H1 (cell line): Measurements from ENCODE around the gene BPHL. TPM values are rescaled to one million over a fixed set of nuclear protein-coding genes. Genes with fewer than 3 reads are reported as not detected.

Source experiments
- CTCF ChIA-PET: fragments of 300-600 bp; sonication (Branson Sonifier 250); formaldehyde crosslinking; loops from one replicate; lab custom pipeline; 2021; ENCODE audit not compliant: partially characterized antibody; lab: Charles Lee
- POLR2A ChIA-PET: fragments of 300-600 bp; sonication (Branson Sonifier 250); formaldehyde crosslinking; loops from one replicate; lab custom pipeline; 2021; ENCODE audit warnings: inconsistent platforms; ENCODE audit not compliant: partially characterized antibody; lab: Charles Lee
- DNase-seq, 2 experiments: peaks; one replicate each; pipeline versions ENCODE4 v3.0.0 to v3.0.0-alpha.2; 2010 to 2022; ENCODE audit warnings: low spot score in 2 of 2, low read depth in 1 of 2, mixed read lengths in 1 of 2
- FAIRE-seq: peaks from 2 replicates; lab custom pipeline; 2011; peaks lifted over from hg19 to GRCh38; lab: Jason Lieb, UNC
- H2AFZ ChIP-seq: 2 replicates; pipeline ENCODE4 v1.8.1; 2012; ENCODE audit warnings: low read length, inconsistent platforms
- H2AK5ac ChIP-seq: 2 replicates; pipeline ENCODE4 v1.6.1; 2013; ENCODE audit warnings: low read depth, low read length
- H2BK120ac ChIP-seq: replicated peaks from 2 replicates; pipeline ENCODE3; 2013; ENCODE audit warnings: low read depth, low read length, inconsistent platforms
- H2BK12ac ChIP-seq: 2 replicates; pipeline ENCODE4 v1.6.1; 2013; ENCODE audit warnings: low read depth, low read length
- H2BK15ac ChIP-seq: 2 replicates; pipeline ENCODE4 v1.6.1; 2013; ENCODE audit warnings: low read length
- H2BK20ac ChIP-seq: 2 replicates; pipeline ENCODE4 v1.6.1; 2013; ENCODE audit warnings: low read length
- H2BK5ac ChIP-seq: 2 replicates; pipeline ENCODE4 v1.6.1; 2013; ENCODE audit warnings: low read depth, low read length
- H3K14ac ChIP-seq: 2 replicates; pipeline ENCODE4 v1.6.1; 2013; ENCODE audit warnings: inconsistent platforms; ENCODE audit not compliant: insufficient read length
- H3K18ac ChIP-seq: 2 replicates; pipeline ENCODE4 v1.6.1; 2013; ENCODE audit warnings: low read length; ENCODE audit errors: extremely low read depth
- H3K23ac ChIP-seq: 2 replicates; pipeline ENCODE4 v1.6.1; 2013; ENCODE audit warnings: inconsistent platforms; ENCODE audit not compliant: insufficient read length
- H3K23me2 ChIP-seq: 2 replicates; pipeline ENCODE4 v1.6.1; 2013; ENCODE audit warnings: low read depth, low read length
- H3K27ac ChIP-seq: 2 replicates; pipeline ENCODE4 v1.6.1; 2011; ENCODE audit warnings: low read depth, low read length, inconsistent platforms
- H3K27me3 ChIP-seq, 4 experiments: replicated peaks in 1 of 4; 1 replicate in 1 of 4; 2 replicates in 3 of 4; pipeline versions ENCODE4 v1.6.1 to v1.8.1; 2011 to 2013; ENCODE audit warnings: low read length in 3 of 4, mild to moderate bottlenecking in 3 of 4, inconsistent platforms in 2 of 4, mixed read lengths in 2 of 4, moderate library complexity in 1 of 4; ENCODE audit not compliant: control insufficient read depth in 3 of 4, insufficient read depth in 3 of 4; ENCODE audit errors: extremely low read depth in 1 of 4
- H3K36me3 ChIP-seq, 4 experiments: 2 replicates each; pipeline versions ENCODE4 v1.6.1 to v1.8.1; 2011 to 2013; ENCODE audit warnings: mild to moderate bottlenecking in 4 of 4, low read length in 3 of 4, moderate library complexity in 2 of 4, control low read depth in 1 of 4, inconsistent platforms in 1 of 4; ENCODE audit not compliant: insufficient read depth in 4 of 4, control insufficient read depth in 2 of 4
- H3K4ac ChIP-seq: replicated peaks from 2 replicates; pipeline ENCODE3; 2013; ENCODE audit warnings: low read length, low read depth, mixed read lengths, inconsistent platforms; ENCODE audit not compliant: insufficient read length
- H3K4me1 ChIP-seq, 4 experiments: replicated peaks in 1 of 4; 1 replicate in 1 of 4; 2 replicates in 3 of 4; pipeline versions ENCODE4 v1.6.1 to v1.8.1; 2011 to 2013; ENCODE audit warnings: low read length in 3 of 4, inconsistent platforms in 2 of 4, mixed read lengths in 1 of 4; ENCODE audit not compliant: insufficient read depth in 4 of 4, control insufficient read depth in 3 of 4
- H3K4me2 ChIP-seq, 2 experiments: 2 replicates each; pipeline versions ENCODE4 v1.6.1 to v1.8.1; 2011 to 2013; ENCODE audit warnings: low read depth in 2 of 2, low read length in 2 of 2, control low read depth in 1 of 2, inconsistent platforms in 1 of 2, mild to moderate bottlenecking in 1 of 2; ENCODE audit not compliant: insufficient read depth in 1 of 2
- H3K4me3 ChIP-seq, 4 experiments: fragments of 200-600, 300-600 bp in 1 of 4; sonication (generic), shearing (Covaris generic), sonication (Bioruptor Twin) in 1 of 4; 2 replicates each; pipeline versions ENCODE4 v1.5.1 to v1.8.1; 2011 to 2016; ENCODE audit warnings: low read length in 4 of 4, low read depth in 3 of 4, control low read depth in 2 of 4, inconsistent platforms in 2 of 4, mild to moderate bottlenecking in 2 of 4, mixed read lengths in 1 of 4, moderate library complexity in 1 of 4; ENCODE audit not compliant: insufficient read depth in 2 of 4; ENCODE audit errors: extremely low read depth in 1 of 4
- H3K56ac ChIP-seq: replicated peaks from 2 replicates; pipeline ENCODE3; 2013; ENCODE audit warnings: low read depth, mild to moderate bottlenecking, mixed read lengths, low read length, inconsistent platforms; ENCODE audit not compliant: insufficient read length
- H3K79me1 ChIP-seq: 2 replicates; pipeline ENCODE4 v1.6.1; 2013; ENCODE audit warnings: low read depth, low read length, control low read depth
- H3K79me2 ChIP-seq, 2 experiments: 2 replicates each; pipeline versions ENCODE4 v1.6.1 to v1.8.1; 2012 to 2013; ENCODE audit warnings: low read length in 2 of 2, mild to moderate bottlenecking in 2 of 2, inconsistent platforms in 1 of 2; ENCODE audit not compliant: insufficient read depth in 2 of 2, control insufficient read depth in 1 of 2
- H3K9ac ChIP-seq, 4 experiments: replicated peaks in 1 of 4; 1 replicate in 1 of 4; 2 replicates in 3 of 4; pipeline versions ENCODE4 v1.6.1 to v1.8.1; 2011 to 2013; ENCODE audit warnings: low read depth in 3 of 4, low read length in 3 of 4, control low read depth in 2 of 4, mild to moderate bottlenecking in 2 of 4, moderate library complexity in 2 of 4, inconsistent platforms in 1 of 4; ENCODE audit errors: extremely low read depth in 1 of 4
- H3K9me3 ChIP-seq, 2 experiments: 2 replicates each; pipeline versions ENCODE4 v1.6.1 to v1.8.1; 2012 to 2013; ENCODE audit warnings: mild to moderate bottlenecking in 2 of 2, moderate library complexity in 2 of 2, control low read depth in 1 of 2, inconsistent platforms in 1 of 2, low read depth in 1 of 2, low read length in 1 of 2, mixed read lengths in 1 of 2; ENCODE audit not compliant: insufficient read depth in 2 of 2
- H4K20me1 ChIP-seq, 2 experiments: replicated peaks in 1 of 2; 2 replicates each; pipeline versions ENCODE3 to v1.8.1; 2011 to 2013; ENCODE audit warnings: inconsistent platforms in 2 of 2, low read length in 2 of 2, mild to moderate bottlenecking in 1 of 2; ENCODE audit not compliant: insufficient read depth in 2 of 2, control insufficient read depth in 1 of 2
- H4K5ac ChIP-seq: 2 replicates; pipeline ENCODE4 v1.6.1; 2013; ENCODE audit warnings: low read length, low read depth, mixed read lengths, inconsistent platforms; ENCODE audit not compliant: insufficient read length
- H4K8ac ChIP-seq: 2 replicates; pipeline ENCODE4 v1.8.0; 2013; ENCODE audit warnings: mild to moderate bottlenecking, moderate library complexity, low read length, inconsistent platforms; ENCODE audit not compliant: insufficient read depth; ENCODE audit errors: extremely low read depth
- H4K91ac ChIP-seq: replicated peaks from 2 replicates; pipeline ENCODE3; 2013; ENCODE audit warnings: low read length, mixed read lengths, inconsistent platforms; ENCODE audit not compliant: insufficient read length
- ASH2L ChIP-seq: fragments of 200-600, 300-600 bp; sonication (generic); IDR thresholded peaks from one replicate; pipeline ENCODE4 v1.7.1; 2017; ENCODE audit warnings: low read length
- BACH1 ChIP-seq: IDR thresholded peaks from 2 replicates; pipeline ENCODE4 v1.6.1; 2012; ENCODE audit warnings: low read length, improper control_type of control experiment
- HDAC6 ChIP-seq: IDR thresholded peaks from one replicate; pipeline ENCODE4 v1.7.1; 2012; ENCODE audit warnings: low read depth, mild to moderate bottlenecking, inconsistent platforms, low read length, moderate library complexity
- SIX5 ChIP-seq: IDR thresholded peaks from 2 replicates; pipeline ENCODE4 v1.6.1; 2011; ENCODE audit warnings: mild to moderate bottlenecking, low read depth, low read length
- WGBS, 2 experiments: shearing (Covaris generic) in 1 of 2; methylation state at CpG; one replicate each; pipeline versions ENCODE4 v1.1.6 to v1.1.7; 2013 to 2015; ENCODE audit warnings: low lambda C conversion rate in 2 of 2, mixed read lengths in 2 of 2, inconsistent platforms in 1 of 2, low coverage in 1 of 2, missing lambda C conversion rate in 1 of 2; ENCODE audit not compliant: insufficient replicate concordance in 2 of 2, insufficient coverage in 1 of 2, insufficient read length in 1 of 2; ENCODE audit errors: extremely low coverage in 1 of 2, missing lambda C conversion rate in 1 of 2; 5-methylcytosine and 5-hydroxymethylcytosine counted together
- polyA plus RNA-seq, 7 experiments: library from polyadenylated mRNA; depleted of rRNA in 3 of 7; stranded (reverse) in 5 of 7; unstranded in 2 of 7; fragments of >200 nt in 5 of 7; fragments of 200-250 nt in 2 of 7; gene quantifications; 1 replicate in 5 of 7; 2 replicates in 1 of 7; 4 replicates in 1 of 7; pipeline versions ENCODE4 v1.2.1 to v1.2.3, GENCODE V29; 2011 to 2013; ENCODE audit warnings: missing spikeins in 2 of 7, mixed read lengths in 2 of 7
- total RNA-seq: library from RNA; stranded (reverse); fragmentation: NEBNext Ultra II Directional; extraction: Animal tissue kit (Norgen Biotek cat#: 25700); gene quantifications from 2 replicates; pipeline ENCODE4 v1.2.1, GENCODE V29; 2021

BPHL gene
- total and polyA plus RNA-seq, 2 of the 8 experiments (the other 6 are each of a cell fraction or from before 2014, with no cell fraction given): 24.4 to 36.4 TPM

DNA sequence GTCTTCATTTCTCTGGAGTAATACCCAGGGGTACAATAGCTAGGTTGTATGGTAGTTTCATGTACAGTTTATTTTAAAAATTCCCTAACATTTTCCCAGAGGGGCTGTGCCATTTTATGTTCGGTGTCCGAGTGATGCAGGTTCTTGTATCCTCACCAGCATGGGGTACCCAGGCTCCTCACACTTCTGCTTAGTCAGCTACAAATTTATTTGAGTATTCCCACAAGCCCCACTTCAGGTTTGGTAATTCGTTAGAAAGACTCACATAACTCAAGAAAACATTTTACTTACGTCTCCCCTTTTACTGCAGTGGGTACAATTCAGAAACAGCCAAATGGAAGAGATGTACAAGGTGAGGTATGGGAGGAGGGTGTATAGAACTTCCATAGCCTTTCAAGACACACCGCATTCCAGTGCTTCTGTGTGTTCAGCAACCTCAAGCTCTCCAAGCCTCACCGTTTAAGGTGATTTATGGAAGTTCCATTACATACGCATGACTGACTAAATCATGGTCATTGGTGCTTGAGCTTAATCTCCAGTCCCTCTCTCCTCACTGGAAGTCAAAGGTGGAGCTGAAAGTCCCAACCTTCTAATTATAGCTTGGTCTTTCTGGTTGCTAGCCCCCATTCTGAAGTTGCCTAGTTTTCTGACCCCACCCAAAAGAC is 32.1 kb upstream of the BPHL start:
- Histone ChIP-seq H3K27ac (no peak overlapping the region), H3K36me3 (peaks cover 15 to 89% (median 65%) of the 10 kb centered on the region in 4 experiments), H4K5ac (no peak overlapping the region), H4K8ac (no peak overlapping the region), H4K91ac (no peak overlapping the region), H3K4me1 (no peaks in the 10 kb centered on the region), H3K23me2 (no peaks in the 10 kb centered on the region), H3K18ac (no peak overlapping the region), H4K20me1 (no peaks in the 10 kb centered on the region), H3K4me3 (no peak overlapping the region), H2BK15ac (no peak overlapping the region), H3K79me1 (peaks cover 3% of the 10 kb centered on the region), H3K79me2 (no peaks in the 10 kb centered on the region), H3K4ac (no peak overlapping the region), H2BK5ac (no peak overlapping the region), H3K56ac (no peak overlapping the region), H2BK20ac (no peak overlapping the region), H2BK12ac (no peak overlapping the region), H2AK5ac (no peak overlapping the region), H3K14ac (no peak overlapping the region), H3K9ac (no peak overlapping the region), H3K27me3 (no peaks in the 10 kb centered on the region), H3K4me2 (no peak overlapping the region), H3K9me3 (peaks cover 49 to 50% of the 10 kb centered on the region in 2 experiments), H2AFZ (no peak overlapping the region), H3K23ac (no peak overlapping the region), H2BK120ac (no peak overlapping the region)
- 64% methylated on average over 7 of the region's 7 CpGs; no CpG with 5 or more reads in 1 of the 2 experiments for WGBS, 2 experiments
- POLR2A ChIA-PET: interaction anchor here (0.8 to 2.2 kb wide), 5 partner anchors 9 to 81 kb away, joined by 3 to 7 read pairs (median 3); no protein-coding TSS in a partner anchor
- no peak for TF ChIP-seq BACH1
- TF ChIP-seq SIX5: no peak
- TF ChIP-seq HDAC6: no peak
- no peak for TF ChIP-seq ASH2L
- no peak for DNase-seq
- CTCF ChIA-PET: interaction anchor here (0.8 to 2.1 kb wide), 4 partner anchors 12 to 674 kb away, joined by 3 to 7 read pairs (median 3); no protein-coding TSS in a partner anchor
- FAIRE-seq: no peak
